Measurements from ENCODE around the gene COBL.

COBL gene

DNA sequence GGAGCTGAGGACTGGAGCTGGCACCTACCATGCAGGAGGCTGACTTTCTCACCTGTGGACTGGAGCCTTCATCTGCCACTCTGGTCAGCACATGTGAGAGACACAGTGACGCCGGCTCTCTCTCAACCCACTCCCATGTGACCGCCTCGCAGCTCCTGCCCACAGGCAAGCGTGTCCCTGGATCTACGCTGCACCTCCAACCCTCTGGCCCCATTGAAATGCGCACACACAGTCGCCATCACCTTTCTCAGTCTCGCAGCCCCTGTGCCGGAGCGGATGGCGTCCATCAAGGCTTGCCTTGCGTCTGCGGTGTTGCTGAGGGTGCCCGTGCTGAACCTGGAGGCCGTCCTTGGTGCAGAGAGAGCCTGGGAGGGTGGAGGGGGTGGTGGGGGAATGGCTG lies 291.7 kb downstream of the COBL start:
- no peak for TF ChIP-seq CTCF (IDR thresholded peaks at IDR 0.05; ENCODE audit: extremely low read depth, insufficient read depth, missing control alignments)
- DNase-seq (ENCODE audit: low spot score): no peak
- in situ Hi-C loops (cut with MboI; ENCODE audit: low pct_unique_long_range_greater_than_20kb, low sequenced_read_pairs, unreplicated experiment): no loop called here

DNA sequence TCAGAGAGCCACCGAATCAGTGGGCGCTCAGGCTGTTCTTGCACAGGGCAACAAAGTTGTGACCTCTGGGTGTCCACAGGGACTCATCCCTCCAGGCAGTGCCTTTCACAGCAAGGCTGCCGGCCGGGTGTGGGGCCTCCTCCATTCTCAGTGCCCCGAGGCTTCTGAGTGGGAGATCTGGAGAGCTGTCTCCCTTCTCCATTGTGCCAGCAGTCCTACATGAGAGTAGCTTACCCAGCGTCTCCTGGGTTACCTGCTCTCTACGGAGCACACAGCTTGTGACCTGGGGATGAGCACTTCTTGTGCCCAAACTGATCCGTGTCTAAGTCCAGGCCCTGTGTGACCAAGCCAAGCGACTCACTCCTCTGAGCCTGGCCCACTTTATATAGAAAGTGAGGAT lies 293.1 kb downstream of the COBL start:
- in situ Hi-C loops (cut with MboI; ENCODE audit: low pct_unique_long_range_greater_than_20kb, low sequenced_read_pairs, unreplicated experiment): no loop called here
- TF ChIP-seq CTCF (IDR thresholded peaks at IDR 0.05; ENCODE audit: extremely low read depth, insufficient read depth, missing control alignments): no peak
- DNase-seq (ENCODE audit: low spot score): no peak

DNA sequence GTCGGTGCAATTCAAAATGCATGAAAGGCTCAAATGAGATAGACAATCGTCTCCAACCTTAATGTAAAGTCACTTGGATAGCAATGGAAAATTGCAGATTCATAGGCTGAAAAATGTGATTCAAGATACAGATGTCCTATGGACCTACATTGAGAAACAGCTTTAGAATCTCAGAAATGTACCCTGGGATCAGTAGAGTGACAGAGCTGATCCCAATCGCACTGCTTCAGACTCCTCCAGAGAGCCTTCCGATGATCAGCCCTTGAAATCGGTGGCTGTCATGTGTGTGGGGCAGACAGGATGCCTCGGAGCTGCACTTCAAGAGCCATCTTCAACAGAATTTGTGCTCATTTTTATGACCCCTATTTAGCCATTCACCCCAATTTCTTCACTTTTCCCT lies 293.8 kb downstream of the COBL start:
- no peak for TF ChIP-seq CTCF (IDR thresholded peaks at IDR 0.05; ENCODE audit: extremely low read depth, insufficient read depth, missing control alignments)
- in situ Hi-C loops (cut with MboI; ENCODE audit: low pct_unique_long_range_greater_than_20kb, low sequenced_read_pairs, unreplicated experiment): no loop called here
- no peak for DNase-seq (ENCODE audit: low spot score)

DNA sequence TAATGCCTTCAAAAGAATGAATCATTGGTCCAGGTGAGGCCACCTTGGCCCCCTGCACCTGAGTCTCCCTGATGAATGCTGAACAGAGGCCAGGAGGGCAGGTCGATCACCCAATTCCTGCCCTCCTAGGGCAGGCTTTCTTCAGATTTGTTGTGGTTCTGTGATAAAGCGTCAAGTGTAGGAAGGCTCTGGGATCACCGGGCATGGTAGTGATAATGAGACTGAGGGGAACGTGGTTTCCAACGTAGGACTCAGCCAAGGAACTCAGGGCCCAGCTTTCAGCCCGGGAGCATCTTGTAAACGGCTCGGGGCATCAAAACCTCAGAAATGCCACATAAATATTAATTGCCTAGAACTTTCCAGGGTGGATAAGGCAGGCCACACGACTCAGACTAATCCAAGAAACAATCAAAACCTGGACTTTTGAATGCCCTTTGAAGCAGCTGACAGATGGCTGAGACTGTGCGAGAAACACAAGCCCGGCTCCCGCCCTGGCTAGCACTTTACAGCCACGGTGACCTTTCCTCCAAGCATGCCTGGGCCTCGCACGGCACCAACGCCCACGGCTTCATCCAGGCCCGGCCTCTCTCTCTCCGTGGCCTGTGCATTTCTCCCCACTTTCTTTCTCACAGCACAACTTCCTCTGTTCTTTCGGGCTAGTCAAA lies 294.6 kb downstream of the COBL start:
- no peak for DNase-seq (ENCODE audit: low spot score)
- TF ChIP-seq CTCF (IDR thresholded peaks at IDR 0.05; ENCODE audit: extremely low read depth, insufficient read depth, missing control alignments): no peak

DNA sequence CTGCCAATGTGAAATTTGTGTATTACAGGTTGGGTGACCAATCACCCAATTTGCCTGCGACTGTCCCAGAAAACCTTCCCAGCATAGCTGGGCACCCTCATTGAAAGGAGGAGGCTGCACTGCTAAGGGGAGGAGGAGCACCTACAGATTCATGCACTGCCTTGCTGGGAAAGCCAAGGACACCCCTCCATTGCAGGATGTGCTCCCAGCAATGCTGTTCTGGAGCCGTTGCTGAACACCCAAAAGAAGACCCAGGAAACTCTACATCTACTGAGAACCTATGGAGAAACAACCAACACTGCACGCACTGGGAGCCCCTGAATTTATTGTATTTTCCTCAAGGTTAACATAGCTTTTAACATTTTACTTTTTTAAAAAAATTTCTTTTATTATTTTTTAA lies 295.7 kb downstream of the COBL start:
- DNase-seq (ENCODE audit: low spot score): no peak
- TF ChIP-seq CTCF (IDR thresholded peaks at IDR 0.05; ENCODE audit: extremely low read depth, insufficient read depth, missing control alignments): no peak
- in situ Hi-C loops (cut with MboI; ENCODE audit: low pct_unique_long_range_greater_than_20kb, low sequenced_read_pairs, unreplicated experiment): no loop called here

More for the DNA sequence above, 294.6 kb downstream of the COBL start:
- in situ Hi-C loops (cut with MboI; ENCODE audit: low pct_unique_long_range_greater_than_20kb, low sequenced_read_pairs, unreplicated experiment): no loop called here

- TF ChIP-seq CTCF (IDR thresholded peaks at IDR 0.05; ENCODE audit: extremely low read depth, insufficient read depth, missing control alignments): no peak
- no peak for DNase-seq (ENCODE audit: low spot score)
- in situ Hi-C loops (cut with MboI; ENCODE audit: low pct_unique_long_range_greater_than_20kb, low sequenced_read_pairs, unreplicated experiment): no loop called here
Observed at GRCh38 chr7:51019891-51020870, 296.4 kb downstream of the COBL start.
